ENCODE measurements around the gene CEACAM5.
A peak's percentile ranks its signal among the peaks of the same experiment; 100 is the strongest.

The CEACAM5 gene

GRCh38 chr19:41708481-41708880, at the start of gene CEACAM5:
Gene CEACAM5, plus strand, starts transcription at chr19:41708626. Its CDS starts 106 bp downstream, at chr19:41708732.
- no peak for FAIRE-seq

- FAIRE-seq = no peak
Observed at GRCh38 chr19:41666075-41666474, 42.4 kb upstream of the CEACAM5 start.

- FAIRE-seq = peak; percentile 87
Observed at GRCh38 chr19:41668315-41668714, 40.1 kb upstream of the CEACAM5 start.

- FAIRE-seq = no peak
Observed at GRCh38 chr19:41670755-41671154, 37.7 kb upstream of the CEACAM5 start.

- FAIRE-seq = no peak
Observed at GRCh38 chr19:41671486-41671885, 36.9 kb upstream of the CEACAM5 start.

GRCh38 chr19:41682437-41682836, 26.0 kb upstream of the CEACAM5 start:
- no peak for FAIRE-seq

GRCh38 chr19:41687419-41687818, 21.0 kb upstream of the CEACAM5 start:
- no peak for FAIRE-seq

- FAIRE-seq = no peak
Observed at GRCh38 chr19:41688098-41688497, 20.3 kb upstream of the CEACAM5 start, which contains the start of gene CEACAM7. Gene CEACAM7, minus strand, starts transcription at chr19:41688270. Its CDS starts 105 bp downstream, at chr19:41688165.

- no peak for FAIRE-seq
Observed at GRCh38 chr19:41688687-41689086, 19.7 kb upstream of the CEACAM5 start.

- FAIRE-seq = no peak
Observed at GRCh38 chr19:41689993-41690800, 18.2 kb upstream of the CEACAM5 start.

GRCh38 chr19:41690801-41691065, 17.7 kb upstream of the CEACAM5 start:
- FAIRE-seq = no peak

GRCh38 chr19:41691268-41691970, 17.0 kb upstream of the CEACAM5 start:
- FAIRE-seq = no peak

GRCh38 chr19:41694196-41694595, 14.2 kb upstream of the CEACAM5 start:
- FAIRE-seq = no peak

- no peak for FAIRE-seq
Observed at GRCh38 chr19:41694831-41695635, 13.4 kb upstream of the CEACAM5 start.

- no peak for FAIRE-seq
Observed at GRCh38 chr19:41695745-41696144, 12.7 kb upstream of the CEACAM5 start.

GRCh38 chr19:41696402-41697197, 11.8 kb upstream of the CEACAM5 start:
- no peak for FAIRE-seq

- no peak for FAIRE-seq
Observed at GRCh38 chr19:41697198-41697855, 11.1 kb upstream of the CEACAM5 start.

- peak; percentile 62 for FAIRE-seq
Observed at GRCh38 chr19:41698746-41699230, 9.6 kb upstream of the CEACAM5 start.

- FAIRE-seq = no peak
Observed at GRCh38 chr19:41699231-41699967, 9.0 kb upstream of the CEACAM5 start.

- no peak for FAIRE-seq
Observed at GRCh38 chr19:41699968-41700323, 8.5 kb upstream of the CEACAM5 start.
